CD14-positive monocyte (primary cell): ENCODE measurements around the gene ASCC3. TPM values are rescaled to one million over a fixed set of nuclear protein-coding genes. Genes with fewer than 3 reads are reported as not detected.

Experiments used
- DNase-seq, 3 donors: peaks; one replicate each; pipeline ENCODE4 v3.0.0-alpha.2; 2011 to 2022
- H2AFZ ChIP-seq: 2 replicates; pipeline ENCODE4 v1.6.0; 2012; ENCODE audit warnings: mild to moderate bottlenecking, low read depth, low read length, inconsistent platforms; ENCODE audit not compliant: insufficient read depth, poor library complexity, severe bottlenecking
- H3K27ac ChIP-seq, 2 donors: 1 replicate in 1 of 2; 2 replicates in 1 of 2; pipeline ENCODE4 v1.5.1; 2012 to 2013; ENCODE audit warnings: low read length in 2 of 2, control low read depth in 1 of 2, inconsistent platforms in 1 of 2, low read depth in 1 of 2, mild to moderate bottlenecking in 1 of 2
- H3K27me3 ChIP-seq, 2 donors: one replicate each; pipeline versions ENCODE4 v1.6.0 to v1.6.1; 2011 to 2013; ENCODE audit warnings: low read length in 2 of 2; ENCODE audit not compliant: control insufficient read depth in 2 of 2, insufficient read depth in 2 of 2
- H3K36me3 ChIP-seq, 2 donors: replicated peaks in 1 of 2; 1 replicate in 1 of 2; 2 replicates in 1 of 2; pipeline versions ENCODE4 v1.5.1 to v1.6.1; 2012 to 2013; ENCODE audit warnings: low read length in 2 of 2, control low read depth in 1 of 2, inconsistent platforms in 1 of 2, mild to moderate bottlenecking in 1 of 2; ENCODE audit not compliant: insufficient read depth in 2 of 2, control insufficient read depth in 1 of 2
- H3K4me1 ChIP-seq, 2 donors: 1 replicate in 1 of 2; 2 replicates in 1 of 2; pipeline versions ENCODE4 v1.5.1 to v1.6.1; 2012 to 2013; ENCODE audit warnings: low read length in 2 of 2, control low read depth in 1 of 2, inconsistent platforms in 1 of 2, mild to moderate bottlenecking in 1 of 2, moderate library complexity in 1 of 2; ENCODE audit not compliant: insufficient read depth in 2 of 2, control insufficient read depth in 1 of 2
- H3K4me2 ChIP-seq: replicated peaks from 2 replicates; pipeline ENCODE3; 2012; ENCODE audit warnings: low read length, moderate library complexity, mild to moderate bottlenecking; ENCODE audit not compliant: poor library complexity, severe bottlenecking; ENCODE audit errors: extremely low read depth
- H3K4me3 ChIP-seq, 3 experiments: fragments of 200-600 bp in 1 of 3; sonication (generic) in 1 of 3; replicated peaks in 1 of 3; 1 replicate in 2 of 3; 2 replicates in 1 of 3; pipeline ENCODE4 v1.5.1; 2011 to 2013; ENCODE audit warnings: low read length in 3 of 3, mild to moderate bottlenecking in 3 of 3, control low read depth in 2 of 3, low read depth in 2 of 3, inconsistent platforms in 1 of 3, moderate library complexity in 1 of 3
- H3K79me2 ChIP-seq: 2 replicates; pipeline ENCODE4 v1.6.0; 2012; ENCODE audit warnings: mild to moderate bottlenecking, control low read depth, inconsistent platforms, low read length, moderate library complexity; ENCODE audit not compliant: insufficient read depth
- H3K9ac ChIP-seq: 2 replicates; pipeline ENCODE4 v1.6.0; 2017; ENCODE audit warnings: low read length, mild to moderate bottlenecking; ENCODE audit not compliant: insufficient read depth, poor library complexity, severe bottlenecking
- H3K9me3 ChIP-seq, 2 donors: replicated peaks in 1 of 2; 1 replicate in 1 of 2; 2 replicates in 1 of 2; pipeline versions ENCODE4 v1.5.1 to v1.6.1; 2012 to 2013; ENCODE audit warnings: low read length in 2 of 2, control low read depth in 1 of 2; ENCODE audit not compliant: control insufficient read depth in 1 of 2, insufficient read depth in 1 of 2
- H4K20me1 ChIP-seq: 2 replicates; pipeline ENCODE4 v1.6.0; 2012; ENCODE audit warnings: mild to moderate bottlenecking, low read length, control low read depth, moderate library complexity; ENCODE audit not compliant: insufficient read depth
- H3K27ac Mint-ChIP-seq, 7 donors: one replicate each; pipeline ENCODE4 v1.8.0; 2020; ENCODE audit warnings: mild to moderate bottlenecking in 7 of 7, mixed read lengths in 7 of 7, moderate library complexity in 6 of 7, inconsistent platforms in 2 of 7
- H3K27me3 Mint-ChIP-seq, 3 donors: one replicate each; pipeline ENCODE4 v1.8.0; 2021 to 2022; ENCODE audit warnings: low read depth in 3 of 3, mild to moderate bottlenecking in 3 of 3, mixed read lengths in 3 of 3, moderate library complexity in 3 of 3, inconsistent platforms in 1 of 3
- H3K36me3 Mint-ChIP-seq, 2 donors: one replicate each; pipeline ENCODE4 v1.8.0; 2020; ENCODE audit warnings: mixed read lengths in 2 of 2, inconsistent platforms in 1 of 2, mild to moderate bottlenecking in 1 of 2
- H3K4me1 Mint-ChIP-seq: one replicate; pipeline ENCODE4 v1.8.0; 2020; ENCODE audit warnings: mild to moderate bottlenecking, mixed read lengths
- H3K4me3 Mint-ChIP-seq, 2 donors: one replicate each; pipeline ENCODE4 v1.8.0; 2020; ENCODE audit warnings: mild to moderate bottlenecking in 2 of 2, mixed read lengths in 2 of 2, moderate library complexity in 1 of 2
- H3K9me3 Mint-ChIP-seq, 7 donors: one replicate each; pipeline ENCODE4 v1.8.0; 2020 to 2022; ENCODE audit warnings: mixed read lengths in 7 of 7, mild to moderate bottlenecking in 6 of 7, moderate library complexity in 6 of 7, inconsistent platforms in 2 of 7
- CTCF ChIP-seq: fragments of 200-600 bp; IDR thresholded peaks from one replicate; pipeline ENCODE4 v1.8.0; 2022; ENCODE audit warnings: antibody characterized with exemption, mild to moderate bottlenecking
- whole genome bisulfite sequencing: methylation state at CpG from one replicate; pipeline ENCODE4 v1.1.5; 2013; ENCODE audit warnings: missing lambda C conversion rate; ENCODE audit not compliant: insufficient coverage; 5-methylcytosine and 5-hydroxymethylcytosine counted together
- intact Hi-C, 2 donors: fragments of 100-400 bp; cut with micrococcal nuclease; formaldehyde crosslinking; loops; one replicate each; pipeline versions ENCODE4 v1.15.0 to v1.15.1; 2023
- polyA plus RNA-seq, 3 donors: library from polyadenylated mRNA; depleted of rRNA in 1 of 3; unstranded in 2 of 3; stranded (reverse) in 1 of 3; fragments of 300-500 nt in 2 of 3; fragments of >200 nt in 1 of 3; fragmentation: Illumina TruSeq in 2 of 3; gene quantifications; 1 replicate in 2 of 3; 2 replicates in 1 of 3; pipeline ENCODE4 v1.2.3, GENCODE V29; 2012 to 2021

Gene ASCC3
- polyA plus RNA-seq, 3 donors, result 6.4 to 12.9 (median 10.6) TPM

GRCh38 chr6:100768816-100769351 lies 112.2 kb downstream of the ASCC3 start:
- no peaks in the 10 kb centered on the region for H3K4me1 ChIP-seq
- peaks cover 0 to 10% (median 7%) of the 10 kb centered on the region in 7 donors for H3K9me3 Mint-ChIP-seq
- no peak overlapping the region for H3K4me3 ChIP-seq
- peaks cover 23 to 24% of the 10 kb centered on the region in 2 donors for H3K36me3 Mint-ChIP-seq
- no peaks in the 10 kb centered on the region for H3K4me1 Mint-ChIP-seq
- H3K4me3 Mint-ChIP-seq, result no peak overlapping the region
- no peaks in the 10 kb centered on the region for H3K27me3 Mint-ChIP-seq
- intact Hi-C loops, result no loop called here
- WGBS, result no CpG with 5 or more reads among the region's 1 CpG
- H3K27me3 ChIP-seq, result no peaks in the 10 kb centered on the region
- no peak overlapping the region for H3K4me2 ChIP-seq
- TF ChIP-seq CTCF, result no peak
- no peaks in the 10 kb centered on the region for H4K20me1 ChIP-seq
- no peak overlapping the region for H2AFZ ChIP-seq
- H3K79me2 ChIP-seq, result no peaks in the 10 kb centered on the region
- no peak overlapping the region for H3K27ac ChIP-seq
- no peak overlapping the region for H3K27ac Mint-ChIP-seq
- peaks cover 0 to 4% of the 10 kb centered on the region in 2 donors for H3K9me3 ChIP-seq
- no peak overlapping the region for H3K9ac ChIP-seq
- H3K36me3 ChIP-seq, result peaks cover 30 to 34% of the 10 kb centered on the region in 2 donors
- no peak for DNase-seq

DNA sequence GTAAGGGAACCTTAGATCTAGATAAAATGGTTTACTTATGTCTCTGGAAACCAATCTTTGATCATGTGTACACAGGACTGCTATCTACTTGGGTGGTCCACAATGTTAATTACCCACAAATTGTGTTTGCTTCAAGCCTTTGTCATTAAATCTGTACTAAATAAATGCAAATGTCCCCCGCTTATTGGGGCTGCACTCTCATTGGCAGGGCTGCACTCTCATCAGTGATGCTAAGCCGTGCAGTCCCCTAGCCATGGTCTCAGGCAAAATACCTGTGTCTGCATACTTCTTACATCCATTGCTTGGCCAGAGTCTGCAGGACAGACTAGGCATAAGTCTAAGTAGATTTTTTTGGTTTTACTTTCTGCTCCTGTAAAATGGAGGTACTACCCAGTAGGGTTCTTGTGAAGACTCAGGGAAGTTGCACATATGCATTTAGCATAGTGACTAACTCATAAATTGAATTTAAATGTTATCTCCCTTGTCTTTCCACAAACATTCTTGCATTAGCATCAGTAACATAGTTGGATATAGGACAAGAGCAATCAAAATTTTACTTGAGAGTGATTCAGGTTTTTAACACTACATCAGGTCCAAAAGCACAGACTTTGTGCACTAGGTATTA lies 117.4 kb downstream of the ASCC3 start:
- H3K27ac ChIP-seq, result no peak overlapping the region
- no peak overlapping the region for H3K9ac ChIP-seq
- 100% methylated on average over 2 of the region's 2 CpGs for WGBS
- H3K4me1 ChIP-seq, result no peaks in the 10 kb centered on the region
- no peak for TF ChIP-seq CTCF
- no peaks in the 10 kb centered on the region for H4K20me1 ChIP-seq
- H3K36me3 ChIP-seq, result peaks cover 42 to 76% of the 10 kb centered on the region in 2 donors
- intact Hi-C loops, result no loop called here
- Mint-ChIP-seq H3K27me3 (no peaks in the 10 kb centered on the region), H3K4me1 (no peaks in the 10 kb centered on the region), H3K4me3 (no peak overlapping the region), H3K36me3 (peaks cover 58 to 64% of the 10 kb centered on the region in 2 donors), H3K9me3 (peaks cover 6 to 28% (median 13%) of the 10 kb centered on the region in 7 donors), H3K27ac (no peak overlapping the region)
- no peaks in the 10 kb centered on the region for H3K27me3 ChIP-seq
- H3K9me3 ChIP-seq, result peaks cover 6 to 13% of the 10 kb centered on the region in 2 donors
- no peak overlapping the region for H2AFZ ChIP-seq
- no peak overlapping the region for H3K4me2 ChIP-seq
- no peak overlapping the region for H3K4me3 ChIP-seq
- no peaks in the 10 kb centered on the region for H3K79me2 ChIP-seq
- DNase-seq, result no peak
